GM21528 (cell line): Measurements from ENCODE around the gene TGFA.

Experiments
- ATAC-seq: cut with Tn5 transposase; IDR thresholded peaks from one replicate; pipeline ENCODE4 v1.9.1; 2021; ENCODE audit warnings: mild to moderate bottlenecking, moderate library complexity; ENCODE audit not compliant: unreplicated experiment, low FRiP score

Gene TGFA

DNA sequence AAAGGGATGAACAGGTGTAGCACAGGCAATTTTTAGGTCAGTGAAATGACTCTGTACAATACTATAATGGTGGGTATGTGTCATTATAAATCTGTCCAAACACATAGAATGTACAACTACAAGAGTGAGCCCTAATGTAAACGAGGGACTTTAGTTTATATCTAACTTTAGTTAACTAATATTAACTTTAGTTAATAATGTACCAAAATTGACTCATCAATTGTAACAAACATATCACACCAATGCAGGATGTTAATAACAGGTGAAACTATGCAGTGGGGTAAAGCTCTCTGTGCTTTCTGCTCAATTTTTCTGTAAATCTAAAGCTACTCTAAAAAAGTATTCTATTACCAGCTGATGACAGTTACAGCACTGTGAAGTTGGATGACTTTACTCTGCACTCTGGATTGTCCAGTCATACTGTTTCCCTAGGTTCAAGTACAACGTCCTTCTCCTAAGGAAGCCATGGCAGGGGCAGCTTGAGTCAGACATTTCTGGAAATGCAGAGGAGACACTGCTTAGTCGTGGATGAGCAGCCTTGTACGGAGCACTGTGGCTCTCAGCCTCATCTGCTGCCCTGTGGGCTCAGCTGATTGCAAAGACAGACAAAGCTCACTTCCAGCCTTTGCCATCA lies 26.1 kb downstream of the TGFA start:
- ATAC-seq, result no peak

DNA sequence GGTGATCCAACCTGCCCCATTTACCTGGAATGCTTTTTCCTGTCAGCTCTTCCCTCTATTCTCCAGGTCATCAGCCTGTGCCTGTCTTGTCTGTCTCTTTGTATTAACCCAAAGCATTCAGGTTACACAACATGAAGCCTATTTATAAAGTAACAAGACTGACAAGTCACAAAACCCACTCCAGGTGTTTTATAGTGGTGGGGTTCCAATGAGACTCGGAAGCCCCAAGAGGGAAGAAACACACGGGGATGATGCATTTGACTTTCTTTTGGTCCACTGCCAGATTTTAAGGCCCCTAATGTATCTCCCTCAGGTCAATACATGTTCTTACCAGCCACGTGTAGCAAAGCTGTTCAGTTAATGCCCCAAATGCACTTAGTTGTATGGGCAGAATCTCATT lies 27.5 kb downstream of the TGFA start:
- no peak for ATAC-seq

DNA sequence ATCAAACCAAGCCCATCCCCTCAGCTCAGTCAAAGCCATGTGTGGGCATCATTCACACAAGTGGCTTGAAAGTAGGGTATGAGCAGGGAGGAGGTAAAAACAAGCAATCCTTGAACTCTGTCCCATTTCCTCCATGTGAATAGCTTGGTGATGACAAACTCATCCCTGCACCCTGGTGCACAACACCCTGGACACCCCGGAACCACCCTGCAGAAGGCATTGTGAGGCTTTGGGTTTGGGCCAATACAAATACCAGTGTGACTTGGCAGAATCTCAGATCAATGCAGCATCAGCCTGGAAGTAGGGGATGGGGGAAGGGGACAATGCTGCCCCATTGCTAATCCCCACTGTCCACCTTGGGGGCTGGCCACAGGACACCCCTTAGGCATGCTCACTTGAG lies 28.6 kb downstream of the TGFA start:
- no peak for ATAC-seq

DNA sequence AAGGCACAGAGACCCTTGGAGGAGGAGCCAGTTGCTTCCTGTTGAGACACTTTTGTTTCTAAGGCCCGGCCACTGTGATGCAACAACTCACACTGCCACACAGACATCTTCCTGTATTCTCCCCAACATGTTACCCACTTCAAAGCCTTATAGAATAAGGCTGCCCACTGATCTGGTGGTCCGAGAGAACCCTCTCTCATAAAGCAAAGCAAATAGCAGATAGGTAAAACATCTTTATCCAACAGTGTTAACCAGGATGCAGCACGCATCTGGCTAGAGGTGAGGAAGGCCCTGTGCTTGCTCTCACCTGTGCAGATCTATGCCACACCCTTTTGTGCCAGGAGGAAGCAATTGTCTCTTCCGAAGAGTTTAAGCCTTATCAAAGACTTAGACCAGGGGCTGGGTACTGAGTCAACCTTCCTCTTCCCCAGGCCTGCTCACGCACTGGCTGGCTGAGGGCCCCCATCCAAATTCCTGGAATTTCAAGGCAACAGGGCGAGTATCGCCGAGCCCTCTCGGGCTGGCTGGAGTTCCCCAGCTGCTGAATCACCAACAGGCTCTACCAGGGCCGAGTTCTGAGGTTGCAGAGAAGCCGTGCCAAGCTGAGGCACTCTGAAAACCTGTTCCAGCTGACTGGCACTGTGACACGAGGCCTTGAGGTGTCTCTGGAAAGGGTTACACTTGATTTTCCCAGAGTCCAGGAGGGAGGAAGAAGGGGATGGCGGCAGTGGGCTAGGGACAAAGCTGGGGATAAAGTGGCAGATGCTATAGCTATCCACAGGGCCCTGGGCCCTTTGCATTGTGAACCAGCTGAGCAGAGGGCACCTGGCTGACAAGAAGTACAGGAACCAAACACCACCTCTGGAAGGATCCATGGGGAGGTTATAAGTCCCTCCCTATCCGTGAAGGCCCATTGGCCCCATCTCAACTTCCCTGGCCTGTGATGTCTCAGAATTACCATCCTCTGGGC lies 29.3 kb downstream of the TGFA start:
- ATAC-seq, result no peak

DNA sequence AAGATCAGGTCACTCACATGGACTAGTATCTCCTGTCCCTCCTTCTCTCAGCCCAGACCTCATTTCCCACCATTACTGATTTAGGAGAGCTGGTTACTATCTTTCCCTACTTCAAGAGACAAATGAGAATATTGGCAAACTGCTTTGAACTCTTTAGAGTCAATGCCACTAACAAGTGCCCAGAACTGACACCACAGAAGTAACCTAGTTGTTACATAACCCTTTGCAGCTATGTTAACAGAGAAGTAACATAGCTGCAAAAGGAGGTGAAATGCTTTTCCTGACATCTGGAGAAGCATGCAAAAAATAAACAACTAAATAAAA lies 30.0 kb downstream of the TGFA start:
- no peak for ATAC-seq

DNA sequence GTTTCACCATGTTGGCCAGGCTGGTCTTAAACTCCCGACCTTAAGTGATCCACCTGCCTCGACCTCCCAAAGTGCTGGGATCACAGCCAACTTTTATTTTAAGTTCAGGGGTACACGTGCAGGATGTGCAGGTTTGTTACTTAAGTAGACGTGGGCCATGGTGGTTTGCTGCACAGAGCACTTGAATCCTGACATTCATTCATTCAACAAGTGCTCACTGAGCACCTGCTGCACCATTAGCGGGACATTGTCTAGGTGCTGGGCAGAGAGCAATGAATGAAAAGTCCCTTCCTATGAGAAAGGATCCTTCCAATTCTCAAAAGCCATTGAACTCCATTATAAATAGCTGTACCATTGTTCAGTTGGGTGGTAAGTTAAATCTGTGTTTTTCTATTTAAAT lies 31.0 kb downstream of the TGFA start:
- ATAC-seq, result no peak

DNA sequence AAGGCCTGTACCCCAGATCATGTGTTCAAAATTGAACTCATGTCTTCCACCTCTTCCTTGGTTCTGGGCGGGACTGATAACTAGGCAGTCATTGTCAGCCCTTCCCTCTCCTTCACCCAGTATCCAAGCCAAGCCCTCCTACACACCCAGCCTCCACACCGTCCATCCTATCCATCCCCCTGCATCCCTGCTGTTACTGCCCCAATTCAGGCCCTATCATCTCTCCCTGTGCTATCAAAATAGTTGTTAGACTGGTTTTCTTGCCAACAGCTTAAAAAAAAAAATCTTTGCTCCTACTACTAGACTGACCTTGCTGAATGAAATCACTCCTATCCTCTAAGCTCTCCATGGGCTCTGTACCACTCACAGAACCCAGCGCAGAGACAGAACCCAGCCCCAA lies 32.8 kb downstream of the TGFA start:
- ATAC-seq, result no peak

DNA sequence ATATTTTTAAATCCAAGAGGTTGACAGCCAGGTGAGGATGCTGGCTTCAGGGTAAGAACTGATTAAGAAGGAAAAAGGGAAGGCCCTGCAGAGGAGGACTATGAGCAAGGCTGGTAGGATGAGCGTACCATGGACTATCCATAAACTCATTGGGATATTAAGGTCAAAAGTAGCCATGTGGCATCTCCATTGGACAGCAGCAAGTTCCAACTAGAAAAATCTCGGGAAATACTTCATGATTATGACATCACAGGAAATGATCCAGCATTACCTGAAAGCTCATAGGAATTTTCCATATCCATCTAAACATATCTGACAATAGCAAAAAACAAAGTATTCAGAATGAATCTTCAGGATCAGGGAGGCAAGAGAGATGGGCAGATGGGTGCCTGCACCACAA lies 34.2 kb downstream of the TGFA start:
- ATAC-seq, result no peak

DNA sequence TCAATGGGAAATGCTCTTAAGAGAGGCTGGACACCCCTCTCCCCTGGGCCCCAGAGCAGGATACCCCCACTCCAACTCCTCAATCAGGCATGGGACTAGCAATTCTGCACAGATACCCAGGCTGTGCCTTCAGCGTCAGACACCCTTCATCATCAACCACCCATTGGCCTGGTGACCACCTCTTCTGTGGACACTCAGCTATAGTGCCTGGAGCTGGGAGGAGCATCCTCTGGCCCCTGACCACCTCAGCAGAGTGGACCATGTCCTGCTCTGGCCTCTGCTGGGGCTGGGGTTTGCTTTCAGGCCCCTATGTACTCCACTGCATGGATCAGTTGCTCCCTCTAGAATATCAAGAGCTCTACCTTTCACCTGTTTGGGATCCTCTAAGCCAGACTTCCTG lies 35.1 kb downstream of the TGFA start:
- no peak for ATAC-seq

DNA sequence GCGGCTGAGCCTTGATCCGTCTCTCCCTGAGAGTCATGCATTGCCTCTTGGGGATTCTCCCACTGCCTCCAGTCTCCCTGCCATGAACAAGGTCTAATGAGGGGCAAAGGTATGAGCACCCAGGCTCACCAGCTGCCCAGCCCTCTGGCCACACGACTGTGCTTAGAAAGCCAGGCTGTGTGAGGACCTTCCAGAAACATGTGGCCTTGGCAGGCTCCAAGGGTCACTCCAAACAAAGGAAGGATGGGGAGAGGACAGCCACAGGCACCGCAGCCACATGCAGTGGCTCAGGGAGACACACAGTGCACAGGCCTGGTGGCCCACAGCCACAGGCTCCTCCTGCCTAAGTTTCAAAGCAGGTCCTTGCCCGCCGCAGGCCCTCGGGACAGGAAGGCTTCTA lies 35.8 kb downstream of the TGFA start:
- ATAC-seq, result no peak

DNA sequence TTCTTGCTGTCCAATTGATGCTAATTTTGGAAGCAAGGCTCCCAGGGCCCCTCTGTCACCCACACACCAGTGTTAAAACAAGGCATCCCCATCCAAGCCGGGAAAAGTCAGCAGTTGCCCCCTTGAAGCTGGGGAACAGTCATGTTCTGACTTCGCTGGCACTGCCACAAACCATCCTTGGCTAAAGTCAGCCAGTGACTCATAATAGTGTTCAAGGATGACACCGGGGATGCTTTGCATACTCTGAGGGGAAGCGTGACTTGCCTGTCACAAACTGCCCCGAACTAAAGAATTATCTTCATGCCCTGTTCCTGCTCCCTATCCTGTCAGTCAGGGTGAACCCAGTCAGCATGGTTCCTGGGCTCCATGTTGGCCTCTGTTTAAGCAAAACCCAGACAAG lies 37.0 kb downstream of the TGFA start:
- ATAC-seq, result peak; percentile 76

DNA sequence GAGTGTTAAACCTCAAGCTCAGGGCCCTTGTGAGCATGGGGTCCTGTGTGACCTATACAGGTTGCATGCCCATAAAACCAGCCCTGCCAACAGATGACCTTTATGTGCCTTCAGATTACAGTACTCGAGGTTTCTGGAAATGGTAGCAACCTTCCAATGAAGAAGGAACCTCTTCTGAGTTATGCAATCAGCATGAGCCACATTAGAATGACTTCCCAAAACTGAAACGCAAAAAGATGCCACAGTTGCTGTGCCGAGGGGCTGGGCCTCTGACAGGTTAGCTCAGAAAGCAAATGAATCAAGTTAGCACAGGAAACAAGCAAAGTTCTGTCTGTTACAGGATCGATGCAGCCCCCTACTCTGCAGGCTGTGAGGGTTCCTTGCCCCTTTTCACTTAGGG lies 37.7 kb downstream of the TGFA start:
- ATAC-seq, result no peak

DNA sequence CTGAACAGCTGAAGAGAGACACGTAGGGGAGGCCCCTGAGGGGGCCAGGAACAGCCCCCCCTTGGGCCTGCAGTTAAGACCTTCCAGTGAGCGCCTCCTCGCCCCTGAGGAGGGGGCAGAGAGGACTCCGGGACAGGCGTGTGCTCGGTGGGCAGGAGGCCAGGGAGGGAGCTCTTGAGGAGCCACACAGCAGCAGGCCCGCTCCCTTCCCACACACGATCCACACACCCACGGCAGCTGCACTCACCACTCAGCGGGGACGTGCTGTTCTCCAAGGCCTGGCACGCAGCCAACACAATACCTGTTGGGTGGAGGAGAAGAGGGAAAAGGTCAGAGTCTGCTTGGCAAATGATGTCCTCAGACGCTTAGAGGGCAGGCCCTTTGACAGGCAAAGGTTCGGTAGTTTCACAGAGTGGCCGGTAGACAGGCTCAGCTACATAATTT lies 39.0 kb downstream of the TGFA start:
- no peak for ATAC-seq

DNA sequence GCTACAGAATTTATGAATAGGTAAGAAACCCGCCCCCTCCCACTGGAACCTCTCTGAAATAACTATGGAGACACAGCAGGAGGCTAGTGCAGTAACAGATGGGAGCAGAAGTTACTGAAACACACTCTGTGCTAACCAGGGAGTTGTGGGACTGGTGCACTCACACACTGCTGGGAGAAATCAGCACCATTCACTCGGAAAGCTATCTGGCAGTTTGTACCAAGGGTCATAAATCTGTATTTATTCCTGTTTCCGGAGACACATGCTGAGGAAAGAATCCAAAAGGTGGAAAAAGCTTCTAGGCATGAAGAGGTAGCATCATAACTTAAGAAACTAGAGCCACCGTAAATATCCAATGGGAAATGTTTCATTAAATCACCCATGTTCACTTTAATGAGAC lies 39.9 kb downstream of the TGFA start:
- ATAC-seq, result no peak

DNA sequence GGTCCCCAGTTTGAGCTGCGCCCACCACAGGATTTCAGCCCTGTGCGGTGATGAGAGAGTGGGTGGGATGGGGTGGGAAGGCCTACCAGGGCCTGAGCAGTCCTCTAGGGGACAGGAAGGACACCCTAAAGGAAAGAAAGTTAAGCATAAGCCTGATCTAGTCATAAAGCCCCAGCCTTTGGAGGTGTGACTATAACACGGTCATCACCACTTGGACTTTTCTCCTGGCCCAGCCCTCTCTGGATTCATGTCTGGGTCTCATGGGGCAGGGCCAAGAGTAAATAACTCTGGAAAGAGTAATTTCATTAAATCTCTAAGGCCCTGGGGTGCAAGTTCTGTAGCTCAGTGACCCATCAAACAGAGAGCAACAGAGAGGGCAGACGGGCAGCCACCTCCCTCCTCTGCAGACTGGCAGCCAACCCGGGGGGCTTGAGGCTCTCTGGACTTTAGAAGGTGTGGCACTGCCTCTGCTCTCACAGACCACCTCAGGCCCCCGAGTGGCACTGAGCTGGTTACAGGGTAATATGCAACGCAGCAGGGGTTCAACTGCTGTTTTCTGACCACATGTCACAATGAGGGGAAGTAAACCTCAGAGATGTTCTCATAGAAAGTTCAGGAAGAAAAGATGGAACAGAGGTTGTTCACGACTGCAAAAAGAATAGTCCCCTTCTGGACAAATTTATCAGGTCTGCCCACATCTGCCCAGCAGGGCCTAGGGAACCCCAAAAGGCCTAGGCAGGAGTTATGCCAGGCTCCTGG lies 41.5 kb downstream of the TGFA start:
- no peak for ATAC-seq

DNA sequence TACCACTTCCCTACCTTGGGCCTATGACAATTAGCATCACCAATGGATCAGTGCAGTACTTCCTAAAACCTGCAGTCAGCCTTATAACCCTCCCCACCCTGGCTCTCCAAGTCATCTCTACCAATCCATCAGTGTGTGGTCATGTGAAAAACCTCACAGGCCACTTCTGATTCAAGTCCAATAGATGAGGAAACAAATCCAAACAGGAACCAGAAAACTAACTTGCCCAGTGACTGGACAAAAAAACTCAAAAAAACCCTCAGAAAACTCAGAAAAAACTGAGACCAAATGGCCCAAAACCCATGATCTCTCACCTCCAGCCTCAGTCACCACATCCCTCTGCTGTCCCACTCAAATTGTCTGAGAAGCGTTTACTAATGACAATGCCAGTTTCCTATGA lies 43.3 kb downstream of the TGFA start:
- no peak for ATAC-seq

DNA sequence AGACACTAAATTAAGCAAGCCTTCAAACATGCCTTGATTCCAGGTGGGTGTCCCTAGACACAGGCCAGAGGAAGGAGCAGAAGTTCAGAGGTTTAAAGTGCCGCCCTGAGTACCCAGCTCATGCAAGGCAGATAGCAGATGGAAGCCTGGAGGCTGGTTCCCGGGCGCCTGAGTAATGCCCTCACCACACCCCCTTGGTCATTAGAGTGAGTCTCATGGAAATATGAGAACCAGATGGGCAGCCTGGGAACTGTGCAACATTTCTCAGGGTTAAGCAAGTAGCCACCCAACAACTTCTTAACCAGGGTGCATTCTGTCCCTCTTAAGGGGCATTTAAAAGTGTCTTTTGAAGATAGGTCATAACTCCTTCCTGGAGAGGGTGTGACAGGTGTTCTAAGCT lies 44.1 kb downstream of the TGFA start:
- ATAC-seq, result no peak

DNA sequence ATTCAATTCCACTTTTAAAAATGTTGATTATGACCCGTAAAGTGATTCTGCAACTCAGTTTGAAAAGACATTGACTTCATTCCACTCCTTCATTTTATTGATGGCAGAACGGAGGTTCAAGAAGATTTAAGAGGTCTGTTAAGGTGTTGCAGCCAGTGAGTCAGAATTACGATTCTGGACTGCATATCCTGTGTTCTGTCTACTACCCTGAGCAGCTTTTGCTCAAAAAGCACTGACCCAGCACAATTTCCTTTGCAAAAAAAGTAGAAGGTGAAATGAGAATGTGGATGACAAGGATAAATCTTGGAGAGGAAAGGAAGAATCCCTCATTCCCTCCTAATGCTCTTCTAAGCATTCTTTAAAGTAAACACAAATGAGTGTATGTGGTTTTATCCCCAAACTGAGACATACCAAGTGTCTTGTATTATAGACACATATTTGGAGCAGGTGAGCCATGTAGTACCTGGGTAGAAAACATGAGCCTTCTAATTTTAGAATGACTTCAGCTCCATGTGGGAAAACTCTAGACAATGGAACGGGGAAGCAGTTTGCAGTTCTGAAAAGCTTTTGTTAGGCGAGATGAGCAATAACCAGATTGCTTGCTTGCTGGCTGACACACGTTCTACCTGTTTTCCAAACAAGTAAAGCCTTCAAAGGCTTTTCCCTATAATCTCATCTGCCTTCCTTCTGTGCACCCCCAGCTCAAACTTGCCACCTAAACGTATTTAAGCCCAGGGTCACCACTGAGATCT lies 44.7 kb downstream of the TGFA start:
- ATAC-seq, result no peak

DNA sequence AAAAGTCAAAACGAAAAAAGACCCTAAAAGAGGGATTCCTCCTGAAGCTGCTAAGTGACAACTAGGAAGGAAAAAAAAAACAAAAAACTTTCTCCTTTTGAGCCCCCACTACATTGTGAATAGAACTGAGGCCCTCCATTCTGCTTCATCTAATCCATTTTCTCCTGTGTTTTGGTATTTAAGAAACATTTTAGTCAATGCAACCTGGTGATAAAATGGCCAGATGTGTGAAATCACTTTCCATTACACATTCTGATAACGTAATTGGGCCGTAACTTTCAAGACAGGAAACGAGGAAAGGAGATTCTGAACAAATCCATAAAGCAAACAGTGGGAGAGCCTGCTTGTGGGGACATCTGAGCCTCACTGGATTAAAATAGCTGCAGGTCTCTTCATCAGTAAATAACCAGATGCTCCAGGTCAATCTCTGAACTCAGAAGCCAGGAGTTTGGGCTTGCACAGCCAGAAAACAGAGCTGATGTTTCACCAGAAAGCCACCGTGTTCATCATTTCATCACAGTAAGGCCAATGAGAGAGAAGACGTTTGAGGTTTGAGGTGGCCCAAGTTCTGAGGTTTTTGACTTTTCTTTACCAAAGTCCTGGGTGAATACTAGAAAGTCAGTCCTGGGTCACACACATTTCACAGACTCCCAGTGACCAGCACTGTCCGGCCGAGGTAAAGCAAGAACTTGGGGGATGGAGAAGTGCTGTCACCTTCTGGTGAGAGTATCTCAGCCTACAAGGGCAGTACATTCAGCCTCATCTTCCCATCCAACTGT lies 47.8 kb downstream of the TGFA start:
- ATAC-seq, result no peak

DNA sequence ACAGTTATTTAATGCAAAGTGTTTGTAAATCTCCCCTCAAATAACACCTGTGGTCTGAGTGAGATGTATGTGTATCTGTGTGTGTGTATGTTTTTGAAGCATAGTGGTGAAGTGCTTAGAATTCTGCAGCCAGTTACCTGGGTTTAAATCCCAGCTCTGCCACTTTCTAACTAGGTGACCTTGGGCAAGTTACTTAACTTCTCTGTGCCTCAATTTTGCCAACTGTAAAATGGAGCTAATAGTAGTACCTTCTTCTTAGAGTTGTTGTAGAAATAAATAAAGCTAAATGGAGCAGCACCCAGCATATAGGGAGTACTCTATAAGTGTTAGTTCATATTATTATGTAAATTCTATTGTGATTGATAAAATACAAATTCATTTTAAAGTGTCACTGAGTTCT lies 48.9 kb downstream of the TGFA start:
- no peak for ATAC-seq
